VCaP (cell line): ENCODE results near the gene UBE2E1.

Experiments used
- H3K27ac ChIP-seq: fragments of 450-650 bp; 2 replicates; pipeline ENCODE4 v1.5.1; 2017
- CTCF ChIP-seq: fragments of 450-650 bp; conservative IDR thresholded peaks from 2 replicates; pipeline ENCODE4 v1.5.1; 2017; ENCODE audit warnings: mild to moderate bottlenecking, moderate library complexity

UBE2E1 gene

GRCh38 chr3:23805633-23806533 lies at the start of gene UBE2E1:
TSS of gene UBE2E1 (plus strand) at chr3:23805955. CDS start at chr3:23807270, 1,315 bp downstream.
- peak within 1 kb of the TSS; percentile 100 for H3K27ac ChIP-seq
- TF ChIP-seq CTCF, result no peak

GRCh38 chr3:23756206-23756840 lies 49.4 kb upstream of the UBE2E1 start:
- no peak overlapping the region for H3K27ac ChIP-seq
- TF ChIP-seq CTCF, result no peak

- H3K27ac ChIP-seq, result no peak overlapping the region
- no peak for TF ChIP-seq CTCF
These were observed 47.4 kb upstream of the UBE2E1 start for GRCh38 chr3:23758253-23758838.

- no peak overlapping the region for H3K27ac ChIP-seq
These were observed 45.4 kb upstream of the UBE2E1 start for GRCh38 chr3:23760325-23760724.

GRCh38 chr3:23760871-23761373 lies 44.8 kb upstream of the UBE2E1 start:
- H3K27ac ChIP-seq, result no peak overlapping the region

More at GRCh38 chr3:23760325-23760724, 45.4 kb upstream of the UBE2E1 start:
- no peak for TF ChIP-seq CTCF

GRCh38 chr3:23761440-23761896 lies 44.3 kb upstream of the UBE2E1 start:
- no peak overlapping the region for H3K27ac ChIP-seq
- peak; percentile 44 for TF ChIP-seq CTCF

More at GRCh38 chr3:23760871-23761373, 44.8 kb upstream of the UBE2E1 start:
- TF ChIP-seq CTCF, result no peak

GRCh38 chr3:23762214-23762613 lies 43.5 kb upstream of the UBE2E1 start:
- H3K27ac ChIP-seq, result no peak overlapping the region
- TF ChIP-seq CTCF, result no peak
